Measurements from ENCODE around the gene PRKCSH. TPM values are rescaled to one million over a fixed set of nuclear protein-coding genes. Genes with fewer than 3 reads are reported as not detected.

PRKCSH gene
- polyA plus RNA-seq, 1 experiment, result 348 TPM

DNA sequence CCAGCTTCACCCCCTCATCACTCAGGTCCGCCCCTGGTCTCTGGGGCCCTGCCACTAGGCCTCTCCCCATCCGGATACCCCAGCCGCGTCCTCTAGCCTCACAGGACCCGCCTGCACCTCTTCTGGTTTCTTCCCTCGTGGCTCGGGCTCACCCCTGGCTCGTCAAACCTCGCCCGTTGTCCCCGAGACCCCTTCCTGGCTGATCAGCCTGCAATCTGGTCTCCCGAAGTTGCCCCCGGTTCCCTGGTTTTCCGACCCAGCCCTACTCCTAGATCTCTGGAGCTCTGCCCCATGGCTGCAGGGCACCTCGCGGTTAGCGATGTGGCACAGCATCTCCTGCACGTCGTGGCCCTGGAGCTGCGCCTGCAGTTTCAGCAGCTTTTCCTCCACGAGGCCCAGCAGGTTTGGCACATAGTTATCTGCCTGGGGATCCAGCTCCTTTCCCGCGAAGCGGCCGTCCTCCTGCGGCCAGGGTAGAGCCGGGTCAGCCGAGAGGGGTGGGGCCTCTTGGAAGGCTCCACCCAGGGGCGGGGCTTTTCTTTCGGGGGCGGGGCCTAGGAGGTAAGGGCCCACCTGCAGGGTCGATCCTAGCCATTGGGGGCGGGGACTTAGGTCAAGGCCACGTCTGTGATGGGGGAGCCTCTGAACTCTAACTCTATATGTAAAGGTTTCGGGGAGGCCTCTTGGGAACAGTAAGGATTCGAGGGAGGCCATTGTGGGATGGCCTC, 13.9 kb upstream of the PRKCSH start:
- TF ChIP-seq CTCF (IDR thresholded peaks at IDR 0.05; ENCODE audit: insufficient read depth, low read depth, low read length), result no peak
- ChIA-PET CTCF (interaction anchor here (0.6 to 5.4 kb wide), 5 partner anchors 14 to 1742 kb away, joined by 3 to 34 read pairs (median 4); partner anchors contain the start of genes ODAD3 and PRKCSH), POLR2A (no interaction called here)
- H3K27me3 ChIP-seq (ENCODE audit: control insufficient read depth, insufficient read depth, low read length), result peaks cover 1% of the 10 kb centered on the region; the same call in 1 of the 2 replicates
- no peaks in the 10 kb centered on the region for H3K36me3 ChIP-seq (ENCODE audit: control insufficient read depth, insufficient read depth, low read length)
- no peak for DNase-seq (ENCODE audit: low read depth)
- H3K4me3 ChIP-seq (ENCODE audit: low read depth, low read length), result no peak overlapping the region

DNA sequence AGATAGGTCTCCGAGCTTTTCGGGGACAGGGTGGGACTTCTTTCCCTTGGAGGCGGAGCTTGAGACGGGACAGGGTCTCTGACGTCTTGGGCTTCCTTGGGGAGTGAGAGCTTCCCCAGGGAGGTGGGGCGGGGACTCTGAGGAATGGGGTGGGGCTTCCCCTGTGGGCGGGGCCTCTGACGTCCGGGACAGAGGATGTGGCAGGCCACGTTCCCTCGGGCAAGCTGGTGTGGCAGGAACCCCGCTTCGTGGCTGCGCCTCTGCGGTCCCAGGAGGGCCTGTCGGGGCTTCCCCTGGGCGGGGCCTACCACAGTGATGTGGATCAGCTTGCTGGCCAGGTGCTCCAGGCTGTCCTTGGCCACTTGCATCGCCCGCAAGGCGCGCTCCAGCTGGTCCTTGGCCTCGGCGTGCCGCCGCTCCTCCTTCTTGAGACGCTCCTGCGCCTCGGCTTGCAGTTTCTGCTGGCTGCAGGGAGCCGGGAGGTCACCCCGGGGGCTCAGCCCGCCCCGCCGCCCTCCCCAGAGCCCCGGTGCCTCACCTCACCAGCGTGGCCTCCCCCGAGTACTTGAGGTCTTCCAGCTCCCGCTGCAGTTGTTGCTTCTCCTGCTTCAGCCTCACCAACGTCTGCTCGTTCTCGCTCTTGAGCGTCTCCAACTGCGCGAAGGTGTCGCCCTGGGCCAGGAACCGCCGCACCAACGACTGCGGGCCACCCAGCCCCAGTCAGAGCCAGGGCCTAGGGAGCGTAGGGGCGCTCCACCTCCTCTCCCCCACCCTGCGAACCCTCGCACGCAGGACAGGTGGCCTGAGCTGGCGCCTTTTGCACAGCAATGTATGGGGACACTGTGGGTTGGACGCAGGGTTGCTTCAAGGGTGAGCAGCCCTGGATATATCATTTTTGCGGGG, 13.0 kb upstream of the PRKCSH start:
- ChIA-PET CTCF (interaction anchor here (1.1 to 5.4 kb wide), 3 partner anchors 10 to 40 kb away, joined by 3 to 34 read pairs (median 27); partner anchors contain the start of genes ODAD3 and PRKCSH), POLR2A (no interaction called here)
- peak; percentile 17 for DNase-seq (ENCODE audit: low read depth)
- peaks cover 1% of the 10 kb centered on the region; the same call in 1 of the 2 replicates for H3K27me3 ChIP-seq (ENCODE audit: control insufficient read depth, insufficient read depth, low read length)
- H3K36me3 ChIP-seq (ENCODE audit: control insufficient read depth, insufficient read depth, low read length), result no peaks in the 10 kb centered on the region
- peak overlapping the region; percentile 9; the same call in 1 of the 2 replicates for H3K4me3 ChIP-seq (ENCODE audit: low read depth, low read length)
- TF ChIP-seq CTCF (IDR thresholded peaks at IDR 0.05; ENCODE audit: insufficient read depth, low read depth, low read length), result no peak

- POLR2A ChIA-PET, result no interaction called here
Measured at GRCh38 chr19:11423164-11423790, 12.2 kb upstream of the PRKCSH start.

DNA sequence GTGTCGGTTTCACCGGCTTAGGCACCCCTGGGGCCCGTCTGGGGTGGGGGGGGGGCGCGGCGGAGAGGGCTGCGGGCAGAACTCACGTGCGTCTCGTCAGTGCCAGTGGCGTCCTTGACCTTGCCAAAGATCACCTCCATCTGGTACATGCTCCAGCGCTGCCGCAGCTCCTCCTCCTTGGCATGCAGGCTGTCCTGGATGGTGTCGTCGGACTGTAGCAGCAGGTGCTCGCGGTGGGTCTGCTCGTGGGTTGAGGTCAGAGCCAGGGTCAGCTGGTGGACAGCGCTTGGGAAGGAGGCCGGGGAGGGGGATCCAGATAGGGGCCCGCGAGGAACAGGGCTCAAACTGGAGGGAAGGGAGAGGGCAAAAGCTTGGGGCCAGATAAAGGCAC, 11.6 kb upstream of the PRKCSH start:
- Histone ChIP-seq H3K4me3 (ENCODE audit: low read depth, low read length) (no peak overlapping the region), H3K36me3 (ENCODE audit: control insufficient read depth, insufficient read depth, low read length) (no peaks in the 10 kb centered on the region), H3K27me3 (ENCODE audit: control insufficient read depth, insufficient read depth, low read length) (peaks cover 1% of the 10 kb centered on the region; the same call in 1 of the 2 replicates)
- ChIA-PET POLR2A (no interaction called here), CTCF (interaction anchor here (5.4 kb wide), 1 partner anchor 11 kb away, joined by 34 read pairs; the partner anchor contains the start of genes ODAD3 and PRKCSH)
- no peak for DNase-seq (ENCODE audit: low read depth)
- TF ChIP-seq CTCF (IDR thresholded peaks at IDR 0.05; ENCODE audit: insufficient read depth, low read depth, low read length), result no peak

More at GRCh38 chr19:11423164-11423790, 12.2 kb upstream of the PRKCSH start:
- peaks cover 1% of the 10 kb centered on the region; the same call in 1 of the 2 replicates for H3K27me3 ChIP-seq (ENCODE audit: control insufficient read depth, insufficient read depth, low read length)
- DNase-seq (ENCODE audit: low read depth), result no peak
- no peak for TF ChIP-seq CTCF (IDR thresholded peaks at IDR 0.05; ENCODE audit: insufficient read depth, low read depth, low read length)
- H3K36me3 ChIP-seq (ENCODE audit: control insufficient read depth, insufficient read depth, low read length), result no peaks in the 10 kb centered on the region
- CTCF ChIA-PET, result interaction anchor here (1.1 to 5.4 kb wide), 3 partner anchors 11 to 41 kb away, joined by 3 to 34 read pairs (median 27); partner anchors contain the start of genes ODAD3 and PRKCSH
- H3K4me3 ChIP-seq (ENCODE audit: low read depth, low read length), result no peak overlapping the region

Data from BJ (cell line).